Thymus (tissue), 11 donors: ENCODE results near the gene UCHL1. TPM values are rescaled to one million over a fixed set of nuclear protein-coding genes. Genes with fewer than 3 reads are reported as not detected.

Experiments
- DNase-seq, 9 donors: peaks; one replicate each; pipeline ENCODE4 v3.0.0-alpha.2; 2013; ENCODE audit warnings: low spot score in 9 of 9, low read depth in 6 of 9, missing footprints in 1 of 9
- H3K27ac ChIP-seq, 2 donors: one replicate each; pipeline ENCODE4 v1.5.1; 2013; ENCODE audit warnings: control low read depth in 1 of 2, low read depth in 1 of 2, low read length in 1 of 2, mild to moderate bottlenecking in 1 of 2, moderate library complexity in 1 of 2
- H3K27me3 ChIP-seq, 2 donors: one replicate each; pipeline ENCODE4 v1.5.1; 2013; ENCODE audit warnings: low read length in 1 of 2; ENCODE audit not compliant: control insufficient read depth in 2 of 2, insufficient read depth in 1 of 2
- H3K36me3 ChIP-seq, 2 donors: one replicate each; pipeline ENCODE4 v1.5.1; 2013; ENCODE audit warnings: low read length in 1 of 2, mild to moderate bottlenecking in 1 of 2, moderate library complexity in 1 of 2; ENCODE audit not compliant: control insufficient read depth in 2 of 2, insufficient read depth in 2 of 2
- H3K4me1 ChIP-seq, 2 donors: one replicate each; pipeline ENCODE4 v1.5.1; 2013; ENCODE audit warnings: low read length in 2 of 2; ENCODE audit not compliant: control insufficient read depth in 2 of 2, insufficient read depth in 2 of 2
- H3K4me3 ChIP-seq, 2 donors: one replicate each; pipeline ENCODE4 v1.5.1; 2013; ENCODE audit warnings: low read length in 2 of 2, control low read depth in 1 of 2, mild to moderate bottlenecking in 1 of 2
- H3K9me3 ChIP-seq, 2 donors: one replicate each; pipeline ENCODE4 v1.5.1; 2013; ENCODE audit warnings: low read length in 1 of 2, mild to moderate bottlenecking in 1 of 2; ENCODE audit not compliant: control insufficient read depth in 2 of 2, insufficient read depth in 1 of 2
- WGBS: extraction: QIAGEN DNeasy Blood & Tissue Kit; methylation state at CpG from one replicate; pipeline ENCODE4 v1.1.7; 2013; 5-methylcytosine and 5-hydroxymethylcytosine counted together
- polyA plus RNA-seq: library from polyadenylated mRNA; stranded (reverse); fragments of 200-250 nt; gene quantifications from one replicate; pipeline ENCODE4 v1.2.3, GENCODE V29; 2013
- total RNA-seq: library from RNA; stranded (reverse); fragments of 120-200 nt; gene quantifications from one replicate; pipeline ENCODE4 v1.2.4, GENCODE V29; 2013
- donor health status: healthy.

Gene UCHL1
- total and polyA plus RNA-seq, 2 donors = 28.0 to 56.2 TPM

DNA sequence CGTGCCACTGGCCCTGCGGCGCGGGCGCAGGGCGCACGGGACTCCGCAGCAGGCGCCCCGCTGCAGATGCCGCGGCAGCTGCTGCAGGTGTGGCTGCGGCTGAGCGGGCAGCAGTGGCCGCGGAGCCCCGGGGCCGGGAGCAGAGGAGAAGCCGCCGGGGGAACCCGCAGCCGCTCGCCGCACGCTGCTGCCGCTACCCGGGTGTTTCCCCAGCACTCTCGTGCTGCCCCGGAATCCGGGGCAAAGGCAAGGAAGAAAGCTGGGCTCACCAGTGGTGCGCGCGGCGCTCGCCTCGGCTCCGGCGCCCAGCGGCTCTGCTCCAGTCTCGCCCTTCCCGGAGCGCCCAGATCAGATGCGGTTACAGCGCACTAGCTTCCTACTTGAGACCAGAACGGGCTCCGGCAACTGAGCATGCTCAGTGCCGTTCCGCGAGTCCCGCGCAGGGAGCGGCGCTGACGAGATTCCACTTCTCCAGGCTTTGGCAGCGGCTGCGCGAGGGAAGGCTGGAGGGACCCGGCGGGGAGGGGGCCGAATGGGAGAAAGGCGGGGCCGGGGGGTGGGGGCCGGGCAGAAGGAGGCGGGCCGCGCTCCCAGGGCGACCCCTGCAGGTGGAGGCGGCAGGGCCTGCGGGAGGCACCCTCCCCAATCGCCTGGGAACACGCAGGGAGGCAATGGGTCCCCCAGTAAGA, 42.4 kb upstream of the UCHL1 start, which contains the start of gene APBB2:
Gene APBB2 (minus strand): TSS at position 407 of the 689 bp plus-strand sequence. CDS start 181,288 bp downstream, outside the sequence.
- under 1% methylated on average over 71 of the region's 71 CpGs for WGBS
- no peaks in the 10 kb centered on the region for H3K36me3 ChIP-seq
- H3K9me3 ChIP-seq = no peaks in the 10 kb centered on the region
- H3K27ac ChIP-seq = no peak within 1 kb of the TSS
- H3K4me3 ChIP-seq = peak within 1 kb of the TSS; percentile 44 to 57
- DNase-seq = peak in 8 of 9 donors; percentile 23 to 78 (median 50)
- H3K4me1 ChIP-seq = peaks cover 4 to 25% of the 10 kb centered on the region in 2 donors
- peaks cover 44 to 50% of the 10 kb centered on the region in 2 donors for H3K27me3 ChIP-seq

DNA sequence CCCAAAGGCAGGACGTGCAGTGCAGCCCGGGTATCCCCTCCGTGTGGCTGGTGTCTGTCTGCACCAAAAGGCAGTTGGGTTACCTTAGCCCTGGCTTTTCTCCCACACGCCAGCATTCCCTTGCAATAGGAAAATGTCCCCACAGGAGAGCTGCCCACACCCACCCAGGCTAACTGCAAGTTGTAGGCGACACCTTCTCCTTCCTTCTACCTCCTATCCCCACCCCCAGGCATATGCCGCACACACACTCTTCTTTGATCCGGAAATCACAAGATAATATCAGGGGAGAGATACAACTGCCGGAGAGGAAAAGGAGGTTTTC, 41.9 kb upstream of the UCHL1 start:
- Histone ChIP-seq H3K27me3 (peaks cover 44 to 50% of the 10 kb centered on the region in 2 donors), H3K4me1 (peaks cover 4 to 25% of the 10 kb centered on the region in 2 donors), H3K9me3 (no peaks in the 10 kb centered on the region), H3K4me3 (no peak overlapping the region), H3K27ac (no peak overlapping the region), H3K36me3 (no peaks in the 10 kb centered on the region)
- WGBS = 26% methylated on average over 8 of the region's 8 CpGs
- DNase-seq = no peak

DNA sequence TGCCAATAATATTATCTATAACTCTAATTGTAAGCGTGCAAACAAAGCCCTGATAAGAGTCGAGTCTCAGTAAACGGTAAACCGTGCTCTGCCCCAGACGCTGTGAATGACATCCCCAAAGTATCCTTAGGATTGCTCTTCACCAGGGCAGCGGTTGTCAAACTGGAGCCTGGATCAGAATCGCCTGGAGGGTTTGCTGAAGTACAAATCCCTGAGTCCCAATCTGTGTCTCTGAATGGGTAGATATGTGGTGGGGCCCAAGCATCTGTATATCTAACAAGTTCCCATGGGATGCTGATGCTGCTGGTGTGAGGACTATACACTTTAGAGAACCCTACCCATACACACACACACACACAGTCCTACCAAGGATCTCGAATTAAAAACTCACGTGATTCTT, 41.6 kb upstream of the UCHL1 start:
- Histone ChIP-seq H3K9me3 (no peaks in the 10 kb centered on the region), H3K4me1 (peaks cover 4 to 25% of the 10 kb centered on the region in 2 donors), H3K27me3 (peaks cover 44 to 50% of the 10 kb centered on the region in 2 donors), H3K4me3 (no peak overlapping the region), H3K27ac (no peak overlapping the region), H3K36me3 (no peaks in the 10 kb centered on the region)
- no peak for DNase-seq
- 63% methylated on average over 9 of the region's 9 CpGs for WGBS

DNA sequence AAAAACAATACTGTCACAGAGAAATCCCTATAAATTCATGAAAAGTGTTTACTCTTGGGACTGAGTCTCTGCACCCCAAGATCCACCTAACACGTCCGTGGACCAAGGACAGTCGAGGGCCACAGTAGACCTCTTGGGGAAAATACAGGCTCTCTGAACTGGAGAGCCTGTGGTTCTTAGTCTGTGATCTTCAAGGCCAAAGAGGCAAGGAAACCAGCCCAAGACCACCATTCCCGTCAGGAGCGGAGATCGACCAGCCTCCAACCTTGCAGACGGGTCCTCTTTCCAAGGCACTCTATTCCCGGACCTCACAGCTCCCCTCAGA, 40.8 kb upstream of the UCHL1 start:
- Histone ChIP-seq H3K4me3 (peak overlapping the region; percentile 49 to 69), H3K27ac (no peak overlapping the region), H3K9me3 (no peaks in the 10 kb centered on the region), H3K36me3 (no peaks in the 10 kb centered on the region), H3K4me1 (peaks cover 4 to 25% of the 10 kb centered on the region in 2 donors), H3K27me3 (peaks cover 44 to 50% of the 10 kb centered on the region in 2 donors)
- no peak for DNase-seq
- 39% methylated on average over 8 of the region's 8 CpGs for WGBS

DNA sequence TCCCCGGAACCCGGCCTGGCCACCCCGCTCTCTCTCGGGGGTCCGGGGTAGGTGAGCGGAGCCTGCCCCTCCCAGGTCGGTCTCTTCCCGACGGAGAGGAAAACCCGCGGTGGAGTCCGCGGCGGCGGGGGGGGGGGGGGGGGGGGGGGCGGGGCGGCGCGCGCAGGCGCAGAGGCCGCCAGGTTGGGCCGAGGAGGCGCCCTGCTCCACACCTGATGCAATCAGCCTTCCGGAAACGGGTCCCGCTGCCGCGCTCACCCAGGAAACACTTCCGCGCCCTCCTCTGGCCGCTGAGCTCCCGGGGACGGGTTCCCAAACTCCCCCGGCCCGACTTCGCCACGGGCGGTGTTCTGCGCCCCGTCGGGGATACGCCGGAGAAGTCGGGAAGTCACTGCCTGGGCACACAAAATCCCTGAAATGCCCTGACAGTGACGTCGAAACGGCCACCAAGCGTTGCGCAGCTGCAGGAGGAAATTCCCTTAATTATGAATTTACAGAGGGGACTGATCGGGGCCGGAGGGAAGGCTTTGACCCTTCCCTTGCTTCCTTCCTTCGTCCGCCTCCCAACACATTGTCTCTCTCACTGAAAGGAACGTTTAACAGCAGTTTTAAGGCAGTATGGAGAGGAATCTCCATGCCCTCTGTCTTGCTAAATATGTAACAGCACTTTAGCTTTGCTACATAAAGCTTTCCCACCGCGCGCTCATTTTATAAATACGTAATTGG, 40.3 kb upstream of the UCHL1 start:
- peak in 8 of 9 donors; percentile 26 to 76 (median 60) for DNase-seq
- WGBS = 3% methylated on average over 59 of the region's 59 CpGs
- Histone ChIP-seq H3K9me3 (no peaks in the 10 kb centered on the region), H3K4me3 (peak overlapping the region; percentile 49 to 69), H3K27ac (peak overlapping the region; percentile 69 to 84), H3K4me1 (peaks cover 4 to 25% of the 10 kb centered on the region in 2 donors), H3K27me3 (peaks cover 44 to 49% of the 10 kb centered on the region in 2 donors), H3K36me3 (no peaks in the 10 kb centered on the region)

DNA sequence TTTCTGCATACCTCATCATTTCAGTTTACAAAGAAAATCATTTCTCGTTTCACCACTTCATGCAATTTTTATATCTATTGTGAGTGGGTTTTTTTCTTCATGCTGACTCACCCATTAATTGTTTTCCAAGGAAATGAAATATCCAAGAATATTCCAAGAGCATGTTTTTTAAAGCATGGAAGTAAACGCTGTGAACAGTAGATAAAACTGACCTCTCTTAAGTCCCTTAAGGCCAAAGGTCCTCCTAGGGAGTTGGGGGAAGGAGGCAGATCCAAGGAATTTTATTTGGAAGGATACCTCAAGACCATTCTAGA, 39.8 kb upstream of the UCHL1 start:
- no peaks in the 10 kb centered on the region for H3K36me3 ChIP-seq
- peak overlapping the region in 1 of 2 donors; percentile 69 for H3K27ac ChIP-seq
- peaks cover 42 to 48% of the 10 kb centered on the region in 2 donors for H3K27me3 ChIP-seq

DNA sequence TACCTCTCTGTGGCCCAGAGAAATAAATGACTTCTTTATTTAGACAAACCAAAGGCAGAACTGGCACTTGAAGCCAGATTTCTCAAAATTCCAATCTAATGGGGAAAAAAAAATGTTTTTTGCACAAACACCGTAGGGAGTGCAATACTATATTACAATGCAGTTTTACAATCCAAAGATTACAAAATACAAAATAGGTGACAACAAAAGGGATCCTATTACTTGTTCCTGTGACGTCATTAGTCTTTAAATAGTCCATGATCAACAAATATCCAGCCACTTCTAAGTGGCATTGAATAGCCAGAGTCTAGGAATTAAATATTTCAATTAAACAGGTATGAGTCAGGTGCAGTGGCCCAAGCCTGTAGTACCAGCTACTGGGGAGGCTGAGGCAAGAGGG, 39.4 kb upstream of the UCHL1 start:
- Histone ChIP-seq H3K4me1 (peaks cover 4 to 25% of the 10 kb centered on the region in 2 donors), H3K9me3 (no peaks in the 10 kb centered on the region), H3K27me3 (peaks cover 42 to 45% of the 10 kb centered on the region in 2 donors), H3K4me3 (no peak overlapping the region), H3K36me3 (no peaks in the 10 kb centered on the region), H3K27ac (no peak overlapping the region)
- no peak for DNase-seq
- WGBS = 98% methylated on average over 2 of the region's 2 CpGs

More for the DNA sequence above, 39.8 kb upstream of the UCHL1 start:
- no peaks in the 10 kb centered on the region for H3K9me3 ChIP-seq
- peaks cover 4 to 25% of the 10 kb centered on the region in 2 donors for H3K4me1 ChIP-seq
- H3K4me3 ChIP-seq = peak overlapping the region; percentile 49 to 69
- DNase-seq = no peak
- WGBS = 31% methylated on average over 2 of the region's 2 CpGs

DNA sequence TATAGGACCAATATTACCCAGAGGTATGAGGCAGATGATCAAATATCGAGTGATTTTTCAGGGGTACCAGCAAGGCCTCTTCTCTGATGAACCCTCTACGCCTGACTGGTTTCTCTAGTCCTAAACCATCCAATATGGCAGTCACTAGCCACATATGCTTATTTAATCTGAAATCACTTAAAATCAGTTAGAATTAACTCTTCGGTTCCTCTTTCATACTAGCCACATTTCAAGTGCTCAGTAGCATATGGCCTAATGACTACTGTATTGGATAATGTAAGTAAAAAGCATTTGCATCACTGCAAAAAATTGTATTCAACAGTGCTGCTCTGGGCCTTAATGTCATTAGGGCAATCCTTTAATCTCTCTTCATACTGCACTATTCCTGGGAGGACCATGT, 38.0 kb upstream of the UCHL1 start:
- WGBS = 96% methylated on average over 3 of the region's 3 CpGs

DNA sequence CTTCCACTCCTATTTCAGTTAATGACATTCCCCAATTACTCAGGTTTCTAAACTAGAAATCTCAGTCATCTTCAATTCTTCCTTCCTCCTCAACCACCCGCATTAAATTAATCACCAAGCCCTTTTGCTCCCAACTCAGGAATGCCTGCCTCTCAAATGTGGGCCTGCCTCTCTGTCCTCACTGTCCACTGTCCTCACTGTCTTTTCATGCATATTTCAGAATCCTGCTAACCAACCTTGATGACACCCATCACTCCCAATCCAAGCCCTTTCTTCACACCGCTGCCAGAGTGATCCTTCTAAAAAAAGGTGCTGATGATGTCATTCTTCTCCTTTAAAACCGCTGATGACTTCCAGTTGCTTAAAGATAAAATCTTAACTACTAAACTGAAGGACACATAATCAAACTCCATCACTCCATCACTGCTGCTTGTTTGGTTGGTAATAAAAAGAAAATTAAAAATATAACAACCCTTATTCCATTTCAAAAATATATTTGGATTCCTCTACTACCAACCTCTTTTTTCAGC, 37.2 kb upstream of the UCHL1 start:
- Histone ChIP-seq H3K36me3 (no peaks in the 10 kb centered on the region), H3K27ac (no peak overlapping the region), H3K4me1 (peaks cover 4 to 16% of the 10 kb centered on the region in 2 donors), H3K9me3 (no peaks in the 10 kb centered on the region), H3K4me3 (no peak overlapping the region), H3K27me3 (peaks cover 23 to 26% of the 10 kb centered on the region in 2 donors)
- 93% methylated on average over 3 of the region's 3 CpGs for WGBS
- no peak for DNase-seq

More for the DNA sequence above, 38.0 kb upstream of the UCHL1 start:
- Histone ChIP-seq H3K9me3 (no peaks in the 10 kb centered on the region), H3K4me1 (peaks cover 4 to 19% of the 10 kb centered on the region in 2 donors), H3K36me3 (no peaks in the 10 kb centered on the region), H3K27me3 (peaks cover 31 to 34% of the 10 kb centered on the region in 2 donors), H3K4me3 (no peak overlapping the region), H3K27ac (no peak overlapping the region)
- DNase-seq = no peak
